ENCODE measurements around the gene SLC25A24. TPM values are rescaled to one million over a fixed set of nuclear protein-coding genes. Genes with fewer than 3 reads are reported as not detected.
"Not testable (repeated sequence)": the region's sequence is repeated elsewhere in the genome, so short reads cannot be mapped to it uniquely, and the experiment has no call there.

Gene SLC25A24
- total and polyA plus RNA-seq, 3 donors from 2014 or later, result 9.8 to 15.5 (median 12.3) TPM

GRCh38 chr1:108190001-108190634 lies 10.0 kb downstream of the SLC25A24 start:
- H3K36me3 ChIP-seq (ENCODE audit: low read depth, missing control alignments), result no peaks in the 10 kb centered on the region
- 65 to 76% methylated on average over 7 of the region's 7 CpGs for WGBS, 2 donors

GRCh38 chr1:108188801-108189200 lies 11.3 kb downstream of the SLC25A24 start:
- Histone ChIP-seq H3K36me3 (ENCODE audit: low read depth, missing control alignments) (no peaks in the 10 kb centered on the region), H3K27ac (no peak overlapping the region), H3K9me3 (no peaks in the 10 kb centered on the region), H3K27me3 (no peaks in the 10 kb centered on the region), H3K4me3 (no peak overlapping the region), H3K4me1 (no peaks in the 10 kb centered on the region)
- intact Hi-C loops (cut with DNase I; ENCODE audit: low total_unique reads), result no loop called here
- DNase-seq, result no peak
- TF ChIP-seq CTCF (IDR thresholded peaks at IDR 0.05), result no peak
- TF ChIP-seq POLR2A (IDR thresholded peaks at IDR 0.05), result no peak
- WGBS, 2 donors, result 92 to 93% methylated on average over 1 of the region's 1 CpG

More at GRCh38 chr1:108190001-108190634, 10.0 kb downstream of the SLC25A24 start:
- Histone ChIP-seq H3K4me3 (no peak overlapping the region), H3K9me3 (no peaks in the 10 kb centered on the region), H3K27ac (no peak overlapping the region), H3K4me1 (no peaks in the 10 kb centered on the region), H3K27me3 (no peaks in the 10 kb centered on the region)
- intact Hi-C loops (cut with DNase I; ENCODE audit: low total_unique reads), result no loop called here
- TF ChIP-seq POLR2A (IDR thresholded peaks at IDR 0.05) (no peak), CTCF (IDR thresholded peaks at IDR 0.05) (no peak)
- DNase-seq, result no peak

- DNase-seq, result no peak
- TF ChIP-seq CTCF (IDR thresholded peaks at IDR 0.05) (no peak), POLR2A (IDR thresholded peaks at IDR 0.05) (no peak)
- Histone ChIP-seq H3K4me1 (no peaks in the 10 kb centered on the region), H3K36me3 (ENCODE audit: low read depth, missing control alignments) (no peaks in the 10 kb centered on the region), H3K4me3 (no peak overlapping the region), H3K27me3 (no peaks in the 10 kb centered on the region), H3K27ac (no peak overlapping the region), H3K9me3 (no peaks in the 10 kb centered on the region)
- intact Hi-C loops (cut with DNase I; ENCODE audit: low total_unique reads), result no loop called here
- WGBS, 2 donors, result 46 to 76% methylated on average over 2 of the region's 2 CpGs
Observed at GRCh38 chr1:108182959-108183700, 17.0 kb downstream of the SLC25A24 start.

- Histone ChIP-seq H3K4me3 (no peak overlapping the region), H3K27me3 (no peaks in the 10 kb centered on the region), H3K4me1 (no peaks in the 10 kb centered on the region), H3K9me3 (no peaks in the 10 kb centered on the region), H3K36me3 (ENCODE audit: low read depth, missing control alignments) (no peaks in the 10 kb centered on the region), H3K27ac (no peak overlapping the region)
- DNase-seq, result no peak
- TF ChIP-seq POLR2A (IDR thresholded peaks at IDR 0.05), result no peak
- 93 to 100% methylated on average over 1 of the region's 1 CpG for WGBS, 2 donors
- intact Hi-C loops (cut with DNase I; ENCODE audit: low total_unique reads), result no loop called here
Observed at GRCh38 chr1:108179018-108179417, 21.1 kb downstream of the SLC25A24 start.

- H3K4me1 ChIP-seq; H3K27ac ChIP-seq; H3K9me3 ChIP-seq; H3K27me3 ChIP-seq; H3K4me3 ChIP-seq; intact Hi-C loops (cut with DNase I; ENCODE audit: low total_unique reads); H3K36me3 ChIP-seq (ENCODE audit: low read depth, missing control alignments); DNase-seq: not testable (repeated sequence)
- WGBS, 2 donors, result no CpG with 5 or more reads among the region's 1 CpG
Observed at GRCh38 chr1:108162409-108162808, 37.7 kb downstream of the SLC25A24 start.

GRCh38 chr1:108159951-108160350 lies 40.2 kb downstream of the SLC25A24 start:
- DNase-seq; H3K4me3 ChIP-seq; intact Hi-C loops (cut with DNase I; ENCODE audit: low total_unique reads); H3K36me3 ChIP-seq (ENCODE audit: low read depth, missing control alignments); H3K9me3 ChIP-seq; H3K27me3 ChIP-seq; H3K27ac ChIP-seq; H3K4me1 ChIP-seq: not testable (repeated sequence)
- 89 to 96% methylated on average over 18 to 22 of the region's 30 CpGs for WGBS, 2 donors
